Neural cell (in vitro differentiated cells): ENCODE measurements around the gene TNP2. TPM values are rescaled to one million over a fixed set of nuclear protein-coding genes. Genes with fewer than 3 reads are reported as not detected.

Experiments used
- H2AFZ ChIP-seq: fragments of 200-600, 300-800 bp; sonication (generic), shearing (Covaris generic); 2 replicates; pipeline ENCODE4 v1.6.0; 2014; ENCODE audit warnings: low read depth, mild to moderate bottlenecking, antibody characterized with exemption, low read length, moderate library complexity
- H3F3A ChIP-seq: fragments of 200-600 bp; shearing (Covaris generic); 2 replicates; pipeline ENCODE4 v1.6.1; 2016; ENCODE audit warnings: mild to moderate bottlenecking, moderate library complexity, mixed read lengths, antibody characterized with exemption, low read length; ENCODE audit not compliant: insufficient read depth, poor library complexity, severe bottlenecking
- H3K27ac ChIP-seq: fragments of 200-600, 300-800 bp; sonication (generic), shearing (Covaris generic); 2 replicates; pipeline ENCODE4 v1.5.1; 2014; ENCODE audit warnings: mild to moderate bottlenecking, low read length, moderate library complexity
- H3K27me3 ChIP-seq: fragments of 300-800, 200-600 bp; sonication (generic), shearing (Covaris generic); 2 replicates; pipeline ENCODE4 v1.6.0; 2014; ENCODE audit warnings: mild to moderate bottlenecking, low read depth, low read length, moderate library complexity; ENCODE audit not compliant: insufficient read depth
- H3K36me3 ChIP-seq: fragments of 300-800, 200-600 bp; sonication (generic), shearing (Covaris generic); 2 replicates; pipeline ENCODE4 v1.5.1; 2014; ENCODE audit warnings: mild to moderate bottlenecking, antibody characterized with exemption, low read length, moderate library complexity; ENCODE audit not compliant: insufficient read depth
- H3K4me2 ChIP-seq: fragments of 300-800, 200-600 bp; sonication (generic), shearing (Covaris generic); 2 replicates; pipeline ENCODE4 v1.6.0; 2014; ENCODE audit warnings: mild to moderate bottlenecking, low read length
- H3K4me3 ChIP-seq: fragments of 300-800, 200-600 bp; sonication (generic), shearing (Covaris generic); 2 replicates; pipeline ENCODE4 v1.5.1; 2014; ENCODE audit warnings: mild to moderate bottlenecking, low read length, moderate library complexity
- H3K79me2 ChIP-seq: fragments of 200-600 bp; shearing (Covaris generic); replicated peaks from 2 replicates; pipeline ENCODE4 v1.6.0; 2014; ENCODE audit warnings: mild to moderate bottlenecking, low read length, moderate library complexity; ENCODE audit not compliant: insufficient read depth
- H3K9ac ChIP-seq: fragments of 300-800, 200-600 bp; sonication (generic), shearing (Covaris generic); 2 replicates; pipeline ENCODE4 v1.6.1; 2016; ENCODE audit warnings: mild to moderate bottlenecking, low read length, mixed read lengths
- H3K9me2 ChIP-seq: fragments of 200-600 bp; shearing (Covaris generic); 2 replicates; pipeline ENCODE4 v1.6.1; 2016; ENCODE audit warnings: mild to moderate bottlenecking, low read length, mixed read lengths; ENCODE audit not compliant: insufficient read depth
- H3K9me3 ChIP-seq: fragments of 200-600, 300-800 bp; sonication (generic), shearing (Covaris generic); 2 replicates; pipeline ENCODE4 v1.6.1; 2016; ENCODE audit warnings: mild to moderate bottlenecking, mixed run types, low read length, moderate library complexity, mixed read lengths
- H4K20me1 ChIP-seq: fragments of 200-600 bp; shearing (Covaris generic); 2 replicates; pipeline ENCODE4 v1.6.1; 2016; ENCODE audit warnings: mild to moderate bottlenecking, mixed run types; ENCODE audit not compliant: insufficient read depth
- CTCF ChIP-seq: fragments of 450-650 bp; IDR thresholded peaks from 2 replicates; pipeline ENCODE4 v1.5.1; 2014; ENCODE audit warnings: antibody characterized with exemption, mild to moderate bottlenecking, moderate library complexity; ENCODE audit not compliant: poor library complexity, severe bottlenecking
- EP300 ChIP-seq: fragments of 450-650 bp; conservative IDR thresholded peaks from 2 replicates; pipeline ENCODE4 v1.6.1; 2014; ENCODE audit warnings: antibody characterized with exemption, mild to moderate bottlenecking, moderate library complexity; ENCODE audit not compliant: poor library complexity, severe bottlenecking
- EZH2 ChIP-seq: fragments of 200-600, 300-800 bp; shearing (Covaris generic), sonication (generic); IDR thresholded peaks from 2 replicates; pipeline ENCODE4 v1.6.1; 2014; ENCODE audit warnings: antibody characterized with exemption, low read length, borderline replicate concordance, mild to moderate bottlenecking; ENCODE audit not compliant: insufficient read depth, poor library complexity, severe bottlenecking
- MXI1 ChIP-seq: fragments of 450-650 bp; conservative IDR thresholded peaks from 2 replicates; pipeline ENCODE4 v1.6.1; 2014; ENCODE audit warnings: antibody characterized with exemption, mild to moderate bottlenecking; ENCODE audit not compliant: poor library complexity, severe bottlenecking
- POLR2AphosphoS5 ChIP-seq: IDR thresholded peaks from 2 replicates; pipeline ENCODE4 v1.6.1; 2012
- RAD21 ChIP-seq: fragments of 450-650 bp; conservative IDR thresholded peaks from 2 replicates; pipeline ENCODE4 v1.6.1; 2014; ENCODE audit warnings: antibody characterized with exemption, mild to moderate bottlenecking, moderate library complexity
- SMC3 ChIP-seq: fragments of 450-650 bp; conservative IDR thresholded peaks from 2 replicates; pipeline ENCODE4 v1.6.1; 2014; ENCODE audit warnings: antibody characterized with exemption, mild to moderate bottlenecking, moderate library complexity; ENCODE audit not compliant: poor library complexity
- TAF1 ChIP-seq: IDR thresholded peaks from 2 replicates; pipeline ENCODE4 v1.6.1; 2012; ENCODE audit warnings: low read depth
- polyA plus RNA-seq: library from polyadenylated mRNA; depleted of rRNA; stranded (reverse); fragments of >200 nt; gene quantifications from 2 replicates; pipeline ENCODE4 v1.2.3, GENCODE V29; 2014

Gene TNP2
- polyA plus RNA-seq, 1 donor from 2014 or later = not detected

GRCh38 chr16:11298143-11298900, 29.2 kb upstream of the TNP2 start:
- no peaks in the 10 kb centered on the region for H3K79me2 ChIP-seq
- no peaks in the 10 kb centered on the region for H3K9me2 ChIP-seq
- no peak overlapping the region for H2AFZ ChIP-seq
- H3K9ac ChIP-seq = no peak overlapping the region
- H3K4me2 ChIP-seq = no peak overlapping the region
- H3K9me3 ChIP-seq = no peaks in the 10 kb centered on the region
- no peaks in the 10 kb centered on the region for H3F3A ChIP-seq
- TF ChIP-seq POLR2AphosphoS5 = no peak
- H3K27ac ChIP-seq = no peak overlapping the region
- H3K27me3 ChIP-seq = no peaks in the 10 kb centered on the region
- H3K4me3 ChIP-seq = no peak overlapping the region
- no peaks in the 10 kb centered on the region for H4K20me1 ChIP-seq
- H3K36me3 ChIP-seq = no peaks in the 10 kb centered on the region

GRCh38 chr16:11297492-11298142, 28.5 kb upstream of the TNP2 start:
- H3K79me2 ChIP-seq = no peaks in the 10 kb centered on the region
- H3K27ac ChIP-seq = no peak overlapping the region
- H3K4me2 ChIP-seq = no peak overlapping the region
- H3K9me3 ChIP-seq = no peaks in the 10 kb centered on the region
- H3F3A ChIP-seq = no peaks in the 10 kb centered on the region
- no peak for TF ChIP-seq TAF1
- no peak for TF ChIP-seq MXI1
- TF ChIP-seq EZH2 = no peak
- no peak for TF ChIP-seq EP300
- TF ChIP-seq SMC3 = no peak
- no peaks in the 10 kb centered on the region for H3K27me3 ChIP-seq
- H3K9ac ChIP-seq = no peak overlapping the region
- H3K36me3 ChIP-seq = no peaks in the 10 kb centered on the region
- no peaks in the 10 kb centered on the region for H4K20me1 ChIP-seq
- H3K9me2 ChIP-seq = no peaks in the 10 kb centered on the region
- no peak overlapping the region for H2AFZ ChIP-seq
- no peak overlapping the region for H3K4me3 ChIP-seq

GRCh38 chr16:11296706-11297491, 27.8 kb upstream of the TNP2 start:
- no peaks in the 10 kb centered on the region for H3F3A ChIP-seq
- no peaks in the 10 kb centered on the region for H3K9me3 ChIP-seq
- H4K20me1 ChIP-seq = no peaks in the 10 kb centered on the region
- no peaks in the 10 kb centered on the region for H3K27me3 ChIP-seq
- TF ChIP-seq CTCF = no peak
- TF ChIP-seq RAD21 = no peak
- H3K4me3 ChIP-seq = no peak overlapping the region
- H3K4me2 ChIP-seq = no peak overlapping the region
- no peak overlapping the region for H3K27ac ChIP-seq
- H2AFZ ChIP-seq = no peak overlapping the region
- H3K9ac ChIP-seq = no peak overlapping the region
- H3K9me2 ChIP-seq = no peaks in the 10 kb centered on the region
- H3K79me2 ChIP-seq = no peaks in the 10 kb centered on the region
- no peaks in the 10 kb centered on the region for H3K36me3 ChIP-seq
